ENCODE measurements around the gene DNAJB8.

DNAJB8 gene

GRCh38 chr3:128498127-128498626 is 31.5 kb upstream of the DNAJB8 start:
- Histone ChIP-seq H3K4me1 (ENCODE audit: insufficient read depth, poor library complexity, severe bottlenecking) (no peaks in the 10 kb centered on the region), H3K9me3 (ENCODE audit: severe bottlenecking) (no peaks in the 10 kb centered on the region), H3K27ac (ENCODE audit: poor library complexity, severe bottlenecking) (no peak overlapping the region), H3K36me3 (ENCODE audit: low read depth) (no peaks in the 10 kb centered on the region), H3K4me3 (ENCODE audit: severe bottlenecking) (peak overlapping the region; percentile 36), H3K27me3 (ENCODE audit: insufficient read depth, poor library complexity, severe bottlenecking) (no peaks in the 10 kb centered on the region)
- no peak for ATAC-seq (ENCODE audit: low read depth)
- TF ChIP-seq CTCF (IDR thresholded peaks at IDR 0.05; ENCODE audit: poor library complexity, severe bottlenecking): peak; percentile 68
- DNase-seq (ENCODE audit: low spot score): no peak

- H3K36me3 ChIP-seq (ENCODE audit: low read depth): no peaks in the 10 kb centered on the region
- peak; percentile 93 for TF ChIP-seq CTCF (IDR thresholded peaks at IDR 0.05; ENCODE audit: poor library complexity, severe bottlenecking)
- H3K9me3 ChIP-seq (ENCODE audit: severe bottlenecking): no peaks in the 10 kb centered on the region
- H3K27me3 ChIP-seq (ENCODE audit: insufficient read depth, poor library complexity, severe bottlenecking): no peaks in the 10 kb centered on the region
- no peak overlapping the region for H3K27ac ChIP-seq (ENCODE audit: poor library complexity, severe bottlenecking)
- H3K4me1 ChIP-seq (ENCODE audit: insufficient read depth, poor library complexity, severe bottlenecking): no peaks in the 10 kb centered on the region
- DNase-seq (ENCODE audit: low spot score) (no peak), ATAC-seq (ENCODE audit: low read depth) (peak; percentile 54)
- peak overlapping the region; percentile 36 for H3K4me3 ChIP-seq (ENCODE audit: severe bottlenecking)
These were observed 30.8 kb upstream of the DNAJB8 start for GRCh38 chr3:128497305-128498126.

- Histone ChIP-seq H3K4me3 (ENCODE audit: severe bottlenecking) (no peak overlapping the region), H3K9me3 (ENCODE audit: severe bottlenecking) (no peaks in the 10 kb centered on the region), H3K27ac (ENCODE audit: poor library complexity, severe bottlenecking) (no peak overlapping the region), H3K27me3 (ENCODE audit: insufficient read depth, poor library complexity, severe bottlenecking) (no peaks in the 10 kb centered on the region), H3K4me1 (ENCODE audit: insufficient read depth, poor library complexity, severe bottlenecking) (no peaks in the 10 kb centered on the region), H3K36me3 (ENCODE audit: low read depth) (peaks cover 3% of the 10 kb centered on the region; the same call in 1 of the 2 replicates)
- no peak for TF ChIP-seq CTCF (IDR thresholded peaks at IDR 0.05; ENCODE audit: poor library complexity, severe bottlenecking)
- ATAC-seq (ENCODE audit: low read depth): no peak
- no peak for DNase-seq (ENCODE audit: low spot score)
These were observed 30.1 kb upstream of the DNAJB8 start for GRCh38 chr3:128496602-128497304.

- no peaks in the 10 kb centered on the region for H3K9me3 ChIP-seq (ENCODE audit: severe bottlenecking)
- ATAC-seq (ENCODE audit: low read depth) (no peak), DNase-seq (ENCODE audit: low spot score) (no peak)
- H3K36me3 ChIP-seq (ENCODE audit: low read depth): peaks cover 5% of the 10 kb centered on the region; the same call in 1 of the 2 replicates
- no peak for TF ChIP-seq CTCF (IDR thresholded peaks at IDR 0.05; ENCODE audit: poor library complexity, severe bottlenecking)
- no peak overlapping the region for H3K4me3 ChIP-seq (ENCODE audit: severe bottlenecking)
- H3K27me3 ChIP-seq (ENCODE audit: insufficient read depth, poor library complexity, severe bottlenecking): no peaks in the 10 kb centered on the region
- H3K27ac ChIP-seq (ENCODE audit: poor library complexity, severe bottlenecking): no peak overlapping the region
- no peaks in the 10 kb centered on the region for H3K4me1 ChIP-seq (ENCODE audit: insufficient read depth, poor library complexity, severe bottlenecking)
These were observed 29.4 kb upstream of the DNAJB8 start for GRCh38 chr3:128496019-128496601.
